Testis (tissue), 2 donors: ENCODE measurements around the gene PRR16.

Source experiments
- CTCF ChIP-seq, 3 experiments: fragments of 450-650 bp in 2 of 3; fragments of 200-600 bp in 1 of 3; sonication (generic) in 1 of 3; IDR thresholded peaks; one replicate each; pipeline ENCODE4 v1.5.1; 2016 to 2019; ENCODE audit warnings: antibody characterized with exemption in 3 of 3, mild to moderate bottlenecking in 2 of 3, moderate library complexity in 1 of 3
- POLR2A ChIP-seq: fragments of 450-650 bp; IDR thresholded peaks from one replicate; pipeline ENCODE4 v1.6.1; 2017; ENCODE audit warnings: antibody characterized with exemption, mild to moderate bottlenecking, moderate library complexity

GRCh38 chr5:120450910-120451309 lies 13.2 kb upstream of the PRR16 start:
- TF ChIP-seq CTCF (IDR thresholded peaks at IDR 0.05) (no peak), POLR2A (no peak)
